Left cardiac atrium (tissue), 4 donors: Measurements from ENCODE around the gene LDB3. TPM values are rescaled to one million over a fixed set of nuclear protein-coding genes. Genes with fewer than 3 reads are reported as not detected.

Source experiments
- ATAC-seq, 2 donors: fragments of 200-7000 bp; cut with Tn5 transposase; one replicate each; pipeline ENCODE4 v1.9.1; 2020; ENCODE audit warnings: mild to moderate bottlenecking in 2 of 2, moderate library complexity in 2 of 2
- DNase-seq: peaks from one replicate; pipeline ENCODE4 v3.0.0-alpha.2; 2020
- intact Hi-C, 2 donors: fragments of 100-400 bp; cut with DNase I; formaldehyde crosslinking; loops; one replicate each; pipeline versions ENCODE4 v1.14.1 to v1.15.1; 2022 to 2023
- total RNA-seq, 2 donors: library from RNA; stranded (reverse); fragmentation: NEBNext Ultra II Directional; extraction: Animal tissue kit (Norgen Biotek cat#: 25700); gene quantifications; one replicate each; pipeline ENCODE4 v1.2.1, GENCODE V29; 2021
- donor health status: DM: no; HTN: yes; CAD: no.
- donor health status: DM: no; HTN: yes; CAD: no; lungs with severe emphysema.
- donor health status: DM: yes; HTN: yes; CAD: no.
- donor health status: Dilated cardiomyopathy.

The LDB3 gene
- total RNA-seq, 2 donors from 2014 or later = 585 to 779 TPM

DNA sequence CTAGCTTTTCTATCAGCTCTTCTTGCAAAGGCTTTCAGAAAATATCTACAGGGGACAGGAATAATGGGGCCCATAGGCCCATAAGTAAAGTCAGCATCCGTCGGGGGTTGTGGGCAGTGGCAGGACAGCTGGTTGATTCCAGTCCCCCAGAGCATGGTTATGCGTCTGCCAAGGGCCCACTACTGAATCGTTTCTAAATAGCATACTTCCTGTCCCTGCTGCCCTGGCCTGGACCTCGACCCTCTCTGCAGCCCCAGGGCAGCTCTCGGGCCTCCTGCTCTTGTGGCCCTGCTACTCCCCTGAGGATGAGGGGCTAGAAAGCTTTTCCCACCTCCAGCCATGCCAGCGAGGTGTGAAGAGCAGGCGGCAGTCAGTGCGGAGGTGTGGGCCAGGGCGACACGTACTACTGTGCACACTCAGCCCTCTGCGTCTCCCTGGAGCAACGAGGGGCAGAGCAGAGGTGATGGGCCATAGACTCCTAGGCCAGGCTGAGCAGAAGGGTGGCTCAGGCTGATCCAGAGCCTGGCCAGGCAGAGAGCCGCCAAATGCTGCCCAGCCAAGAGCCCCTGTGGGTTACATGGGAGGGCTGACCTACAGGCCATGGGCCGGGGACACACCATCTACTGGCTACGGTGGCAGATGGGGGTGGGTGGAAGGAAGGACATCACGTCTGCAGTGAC is 18.7 kb upstream of the LDB3 start:
- peak; percentile 4 to 17 for ATAC-seq
- intact Hi-C loops = no loop called here
- DNase-seq = no peak

DNA sequence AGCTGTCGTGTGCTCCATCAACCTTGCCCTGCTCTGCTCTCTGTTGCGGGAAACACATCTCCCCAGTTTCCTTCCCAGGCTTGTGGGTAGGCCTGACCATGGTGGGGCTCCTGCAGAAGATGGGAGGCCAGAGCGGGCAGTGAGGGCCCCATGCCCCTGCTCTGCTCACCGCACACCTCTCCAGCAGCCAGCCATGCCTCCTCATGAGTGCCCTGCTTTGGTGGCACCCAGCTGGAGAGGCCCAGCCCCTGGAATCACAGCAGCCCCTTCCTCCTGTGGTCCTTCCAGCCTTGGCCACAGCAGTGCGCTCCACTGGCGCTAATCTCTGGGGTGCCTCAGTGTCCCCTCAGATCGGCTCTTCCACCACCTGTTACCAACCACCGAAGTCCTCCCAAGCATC is 18.2 kb upstream of the LDB3 start:
- no peak for DNase-seq
- intact Hi-C loops = no loop called here
- ATAC-seq = no peak

DNA sequence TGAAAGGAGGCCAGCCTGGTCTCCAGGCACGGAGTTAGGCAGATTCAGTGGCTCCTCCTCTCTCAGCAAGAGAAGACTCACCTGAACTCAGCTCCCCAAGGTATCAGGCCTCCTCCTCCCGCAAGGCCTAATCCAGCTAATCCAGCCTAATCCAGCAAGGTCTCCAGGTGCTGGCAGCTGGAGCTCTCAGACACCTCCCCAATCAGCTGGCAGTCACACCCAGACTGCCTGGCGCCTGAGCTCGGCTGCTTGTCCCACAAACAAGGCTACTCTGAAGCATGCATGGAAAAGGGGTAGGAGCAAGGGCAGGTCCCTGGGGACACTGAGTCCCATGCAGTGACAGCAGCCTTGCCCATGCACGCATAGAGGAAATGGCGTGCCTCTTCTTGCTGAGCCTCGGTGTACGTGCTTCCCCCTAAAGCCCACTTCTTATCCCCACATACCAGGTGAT is 17.3 kb upstream of the LDB3 start:
- peak in 1 of 2 donors; percentile 38 for ATAC-seq
- DNase-seq = no peak
- intact Hi-C loops = no loop called here

GRCh38 chr10:86651631-86652331 is 16.5 kb upstream of the LDB3 start:
- DNase-seq = no peak
- no peak for ATAC-seq
- intact Hi-C loops = no loop called here

DNA sequence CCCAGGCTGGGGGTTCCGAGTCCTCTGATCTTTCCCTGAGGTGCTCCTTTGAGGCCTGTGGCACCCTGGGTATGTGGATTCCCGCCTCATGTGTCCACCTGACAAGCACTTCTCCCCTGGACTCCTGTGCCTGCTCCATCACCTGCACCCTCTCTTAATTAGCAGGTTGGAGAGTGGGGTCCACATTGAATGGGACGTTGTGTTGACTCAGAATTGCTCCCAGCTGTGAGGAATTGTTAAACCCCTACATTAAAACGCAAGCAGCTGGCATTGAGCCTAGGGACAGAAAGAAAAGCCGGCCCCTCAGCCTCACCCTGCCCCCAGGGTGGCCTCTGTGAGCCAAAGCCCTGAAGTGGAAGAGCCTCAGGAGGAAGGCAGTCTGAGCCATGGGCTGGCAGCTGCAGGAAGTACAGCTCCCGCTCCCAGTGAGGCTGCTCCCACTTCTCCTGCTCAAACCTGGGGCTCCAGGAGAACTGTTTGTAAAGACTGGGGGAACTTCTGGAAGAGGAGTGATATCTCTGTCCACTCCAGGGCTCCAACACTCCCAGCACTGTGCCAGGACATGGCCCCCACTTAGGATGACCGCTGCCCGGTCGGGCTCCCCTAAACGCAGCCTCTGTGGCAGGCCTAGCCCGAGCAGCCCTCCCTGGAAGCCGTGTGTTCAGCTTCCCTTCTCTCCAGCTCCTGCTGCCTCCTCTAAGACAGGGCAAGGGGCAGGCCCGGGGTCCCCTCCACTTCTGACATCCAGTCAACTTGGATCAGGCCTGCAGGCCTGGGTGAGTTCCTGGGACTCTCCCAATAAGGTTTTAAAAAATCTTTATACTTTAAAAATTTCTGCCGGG is 15.7 kb upstream of the LDB3 start:
- no peak for DNase-seq
- no peak for ATAC-seq
- intact Hi-C loops = no loop called here

DNA sequence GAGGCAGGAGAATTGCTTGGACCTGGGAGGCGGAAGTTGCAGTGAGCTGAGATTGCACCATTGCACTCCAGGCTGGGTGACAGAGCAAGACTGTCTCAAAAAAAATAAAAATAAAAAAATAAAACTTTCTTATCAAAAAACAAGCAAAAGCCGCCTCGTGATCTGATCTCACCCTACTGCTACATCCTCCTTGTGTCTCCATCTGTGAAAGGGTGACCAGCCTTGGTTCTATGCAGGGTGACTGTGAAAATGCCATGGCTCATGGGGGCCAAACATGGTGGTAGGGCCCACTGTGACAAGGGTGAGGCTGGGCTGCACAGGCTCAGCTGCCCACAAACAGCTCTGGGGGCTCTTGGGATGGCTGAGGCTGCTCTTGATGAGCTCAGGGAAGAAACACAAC is 14.9 kb upstream of the LDB3 start:
- no peak for DNase-seq

GRCh38 chr10:86653987-86654386 is 14.3 kb upstream of the LDB3 start:
- DNase-seq = no peak
- intact Hi-C loops = no loop called here
- ATAC-seq = no peak

More for the DNA sequence above, 14.9 kb upstream of the LDB3 start:
- intact Hi-C loops = no loop called here
- no peak for ATAC-seq

GRCh38 chr10:86654411-86655172 is 13.7 kb upstream of the LDB3 start, which contains the start of gene OPN4:
Gene OPN4 (plus strand): TSS chr10:86654547. CDS start chr10:86654784, 237 bp downstream.
- intact Hi-C loops = no loop called here
- ATAC-seq (no peak), DNase-seq (no peak)

GRCh38 chr10:86655173-86655540 is 13.2 kb upstream of the LDB3 start:
- ATAC-seq (no peak), DNase-seq (no peak)
- intact Hi-C loops = no loop called here

- intact Hi-C loops = no loop called here
- no peak for ATAC-seq
- DNase-seq = no peak
Measured at GRCh38 chr10:86655596-86655995, 12.7 kb upstream of the LDB3 start.

DNA sequence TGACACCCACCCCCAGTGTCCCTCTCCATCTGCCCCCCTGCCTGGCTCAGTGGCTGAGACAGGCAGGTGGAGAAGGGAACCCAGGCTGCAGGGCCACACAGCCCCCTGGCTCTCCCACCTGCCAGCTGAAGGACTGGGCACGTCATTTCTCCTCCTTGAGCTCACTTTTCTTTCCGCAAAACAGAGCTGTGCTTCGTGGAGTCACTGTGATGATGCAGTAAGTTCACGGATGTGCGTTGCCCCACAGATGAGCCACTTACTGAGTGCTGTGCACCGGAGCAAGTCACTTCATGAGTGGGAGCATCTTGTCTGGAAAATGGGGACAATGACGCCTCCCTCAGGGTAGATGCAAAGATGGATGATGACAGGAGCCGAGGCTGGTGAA is 11.3 kb upstream of the LDB3 start:
- DNase-seq (no peak), ATAC-seq (no peak)
- intact Hi-C loops = no loop called here

- intact Hi-C loops = no loop called here
- no peak for ATAC-seq
- no peak for DNase-seq
Measured at GRCh38 chr10:86657396-86658011, 10.8 kb upstream of the LDB3 start.

DNA sequence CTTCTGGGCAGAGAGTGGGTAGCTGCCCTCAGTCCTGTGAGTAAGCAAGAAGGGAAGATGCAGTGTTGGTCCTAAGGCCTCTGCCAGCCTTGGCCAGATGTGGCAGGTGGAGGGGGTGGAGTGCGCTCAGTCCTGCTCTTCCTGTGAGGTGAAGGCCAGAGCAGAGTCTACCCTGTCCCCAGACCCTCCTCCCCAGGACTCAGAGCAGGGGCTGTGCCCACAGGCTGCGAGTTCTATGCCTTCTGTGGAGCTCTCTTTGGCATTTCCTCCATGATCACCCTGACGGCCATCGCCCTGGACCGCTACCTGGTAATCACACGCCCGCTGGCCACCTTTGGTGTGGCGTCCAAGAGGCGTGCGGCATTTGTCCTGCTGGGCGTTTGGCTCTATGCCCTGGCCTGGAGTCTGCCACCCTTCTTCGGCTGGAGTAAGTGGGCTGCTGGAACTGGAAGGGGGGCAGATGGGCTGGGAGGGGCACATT is 10.0 kb upstream of the LDB3 start:
- no peak for ATAC-seq
- intact Hi-C loops = no loop called here
- no peak for DNase-seq

GRCh38 chr10:86658751-86659150 is 9.6 kb upstream of the LDB3 start:
- ATAC-seq = no peak
- DNase-seq = no peak
- intact Hi-C loops = no loop called here

DNA sequence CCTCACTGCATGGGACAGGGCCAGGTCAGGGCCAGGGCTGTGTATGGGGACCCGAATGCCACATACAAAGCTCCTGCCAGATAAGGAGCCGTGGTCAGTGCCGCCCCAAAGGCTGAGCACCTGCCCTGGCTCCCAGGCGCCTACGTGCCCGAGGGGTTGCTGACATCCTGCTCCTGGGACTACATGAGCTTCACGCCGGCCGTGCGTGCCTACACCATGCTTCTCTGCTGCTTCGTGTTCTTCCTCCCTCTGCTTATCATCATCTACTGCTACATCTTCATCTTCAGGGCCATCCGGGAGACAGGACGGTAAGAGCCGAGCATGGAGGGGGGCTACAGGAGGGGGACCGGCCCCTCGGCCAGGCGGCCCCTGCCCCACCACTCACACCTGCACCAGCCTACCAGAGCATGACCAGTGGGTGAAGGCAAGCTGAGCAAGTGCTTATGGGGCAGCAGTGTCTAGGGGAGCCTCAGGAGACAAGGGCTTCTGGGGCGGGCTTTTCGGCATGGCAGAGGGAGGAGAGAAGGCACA is 9.1 kb upstream of the LDB3 start:
- no peak for ATAC-seq
- intact Hi-C loops = no loop called here
- DNase-seq = peak; percentile 15

- ATAC-seq (no peak), DNase-seq (peak; percentile 20)
- intact Hi-C loops = no loop called here
Measured at GRCh38 chr10:86659721-86660453, 8.4 kb upstream of the LDB3 start.

- intact Hi-C loops = no loop called here
- ATAC-seq = peak; percentile 43 to 60
- DNase-seq = peak; percentile 83
Measured at GRCh38 chr10:86661161-86662025, 6.9 kb upstream of the LDB3 start.
